HG03103 (cell line): ENCODE results near the gene TLX3.

ENCODE experiments used
- ATAC-seq: cut with Tn5 transposase; IDR thresholded peaks from one replicate; pipeline ENCODE4 v1.9.1; 2021; ENCODE audit warnings: low read depth; ENCODE audit not compliant: unreplicated experiment

Gene TLX3

DNA sequence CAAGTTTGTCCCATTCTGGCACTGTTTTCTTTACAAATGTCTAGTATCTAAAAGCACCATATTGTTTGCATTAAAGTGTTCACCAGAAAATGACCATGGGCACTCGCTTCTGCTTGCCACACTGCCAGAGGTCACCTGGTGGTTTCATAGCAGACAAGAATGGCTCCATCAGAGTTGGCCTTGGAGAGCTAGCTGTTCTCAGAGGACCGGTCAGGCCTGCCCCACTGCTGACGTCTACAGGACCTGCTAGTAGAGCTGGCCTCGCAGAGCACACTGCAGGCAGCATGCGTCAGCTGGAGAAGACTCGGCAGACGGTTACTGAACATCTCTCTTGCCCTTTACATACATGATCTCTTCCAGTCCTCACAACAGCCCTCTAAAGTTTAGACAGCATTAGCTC, 8.7 kb upstream of the TLX3 start:
- ATAC-seq: no peak

DNA sequence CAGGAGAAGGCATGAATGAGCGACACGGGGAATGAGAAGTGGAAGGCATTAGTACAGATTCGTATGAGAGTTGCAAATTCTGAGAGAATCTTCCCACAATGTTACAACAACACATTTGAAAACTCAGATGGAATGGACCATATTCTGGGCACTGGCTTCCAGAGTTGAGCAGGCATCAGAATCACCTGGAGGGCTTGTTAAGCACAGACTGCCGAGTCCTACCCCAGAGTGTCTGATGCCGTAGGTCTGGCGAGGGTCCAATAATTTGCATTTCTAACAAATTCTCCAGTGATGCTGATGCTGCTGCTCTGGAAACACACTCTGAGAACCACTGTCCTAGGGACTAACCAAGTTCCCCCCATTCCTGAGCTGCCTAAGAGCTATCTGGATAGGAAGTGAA, 2.9 kb upstream of the TLX3 start:
- ATAC-seq: no peak

DNA sequence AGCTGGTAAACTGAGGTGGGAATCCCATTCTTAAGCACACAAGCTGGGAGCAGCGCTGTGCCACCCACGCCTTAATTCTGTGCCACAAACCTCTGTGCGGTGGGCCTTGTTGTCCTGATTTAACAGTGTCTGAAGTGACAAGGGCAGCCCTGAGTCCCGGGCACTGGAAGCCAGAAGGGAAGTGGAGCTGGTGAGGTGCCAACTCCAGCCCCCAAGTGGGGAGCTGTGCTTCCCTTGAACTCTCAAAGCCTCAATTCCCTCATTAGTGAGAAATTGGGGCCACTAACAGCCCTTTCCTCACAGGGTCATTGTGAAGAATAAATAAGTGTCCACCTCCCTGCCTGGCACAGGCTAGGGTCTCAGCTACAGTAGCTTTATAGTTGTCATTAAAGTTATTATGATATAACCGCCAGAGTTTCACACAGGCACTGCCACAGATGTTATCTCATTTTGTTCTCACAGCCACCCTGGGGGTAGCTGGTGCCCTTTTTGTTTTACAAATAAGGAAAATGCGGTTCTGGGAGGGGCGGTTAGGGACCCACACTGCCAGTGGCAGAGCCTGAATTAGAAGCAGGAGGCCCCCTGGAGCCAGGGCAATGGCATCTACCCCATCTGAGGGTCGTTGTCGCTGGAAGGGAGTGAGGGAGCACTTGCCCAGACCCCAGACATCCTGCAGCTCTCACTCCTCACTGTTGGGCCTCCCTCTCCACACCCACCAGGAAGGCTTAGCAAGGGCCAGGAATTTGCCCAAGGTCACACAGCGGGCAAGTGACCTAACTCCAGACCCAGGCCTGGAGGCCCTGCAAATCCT, 2.1 kb upstream of the TLX3 start:
- no peak for ATAC-seq

DNA sequence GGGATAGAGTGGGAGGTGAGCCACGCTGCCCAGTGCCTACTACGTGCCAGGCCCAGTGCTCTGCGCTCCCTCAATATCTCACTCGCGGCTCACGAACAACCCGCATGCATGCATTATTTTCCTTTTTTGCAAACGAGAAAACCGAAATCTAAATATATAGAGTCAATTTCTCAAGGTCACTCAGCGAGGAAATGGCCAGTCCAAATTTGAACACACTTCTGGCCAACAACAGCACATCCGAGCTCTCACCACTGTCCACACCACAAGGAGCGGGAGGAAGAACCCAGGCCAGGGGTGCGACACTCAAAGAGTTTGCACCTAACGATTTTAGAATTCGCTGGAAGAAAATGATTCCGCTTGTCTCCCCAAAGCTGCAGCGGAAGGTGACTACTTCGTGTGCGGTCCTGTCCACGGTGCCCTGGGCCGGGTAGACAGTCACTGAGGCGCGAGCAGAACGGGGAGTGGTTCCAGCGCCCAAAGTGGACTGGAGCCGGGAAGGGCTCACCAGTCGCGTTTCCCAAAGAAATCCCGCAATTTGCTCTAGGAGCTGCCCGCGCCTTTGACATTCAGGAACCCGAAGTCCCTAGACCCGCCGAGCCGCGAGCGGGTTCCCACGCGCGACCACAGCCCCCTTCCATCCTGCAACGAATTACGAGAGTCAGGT, 1.1 kb upstream of the TLX3 start:
- ATAC-seq: no peak

DNA sequence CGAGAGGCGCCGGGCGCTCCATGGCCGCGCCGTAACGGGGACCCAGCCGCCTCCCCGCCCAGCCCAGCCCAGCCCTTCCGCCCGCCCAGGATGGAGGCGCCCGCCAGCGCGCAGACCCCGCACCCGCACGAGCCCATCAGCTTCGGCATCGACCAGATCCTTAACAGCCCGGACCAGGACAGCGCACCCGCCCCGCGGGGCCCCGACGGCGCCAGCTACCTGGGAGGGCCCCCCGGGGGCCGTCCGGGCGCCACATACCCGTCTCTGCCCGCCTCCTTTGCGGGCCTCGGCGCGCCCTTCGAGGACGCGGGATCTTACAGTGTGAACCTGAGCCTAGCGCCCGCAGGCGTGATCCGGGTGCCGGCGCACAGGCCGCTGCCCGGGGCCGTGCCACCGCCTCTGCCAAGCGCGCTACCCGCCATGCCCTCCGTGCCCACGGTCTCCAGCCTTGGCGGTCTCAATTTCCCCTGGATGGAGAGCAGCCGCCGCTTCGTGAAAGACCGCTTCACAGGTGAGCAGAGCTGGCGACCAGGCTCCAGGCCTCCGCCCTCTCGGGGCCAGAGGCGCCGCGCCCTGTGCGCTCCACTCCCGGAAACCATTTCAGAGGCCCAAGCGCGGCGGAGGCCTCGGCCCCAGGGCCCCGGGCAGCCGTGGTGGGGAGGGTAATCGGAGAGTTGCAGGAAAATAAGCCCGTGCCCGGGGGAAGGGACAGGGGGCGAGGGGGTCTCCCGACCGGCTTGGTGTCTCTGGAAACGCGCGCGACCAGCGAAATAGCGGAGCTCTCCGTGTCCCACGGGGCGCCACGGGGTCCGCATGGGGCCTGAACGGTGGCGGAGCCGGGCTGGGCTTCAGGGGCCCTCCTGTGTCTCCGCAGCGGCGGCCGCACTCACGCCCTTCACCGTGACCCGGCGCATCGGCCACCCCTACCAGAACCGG, 496 bp downstream of the TLX3 start:
- no peak for ATAC-seq

DNA sequence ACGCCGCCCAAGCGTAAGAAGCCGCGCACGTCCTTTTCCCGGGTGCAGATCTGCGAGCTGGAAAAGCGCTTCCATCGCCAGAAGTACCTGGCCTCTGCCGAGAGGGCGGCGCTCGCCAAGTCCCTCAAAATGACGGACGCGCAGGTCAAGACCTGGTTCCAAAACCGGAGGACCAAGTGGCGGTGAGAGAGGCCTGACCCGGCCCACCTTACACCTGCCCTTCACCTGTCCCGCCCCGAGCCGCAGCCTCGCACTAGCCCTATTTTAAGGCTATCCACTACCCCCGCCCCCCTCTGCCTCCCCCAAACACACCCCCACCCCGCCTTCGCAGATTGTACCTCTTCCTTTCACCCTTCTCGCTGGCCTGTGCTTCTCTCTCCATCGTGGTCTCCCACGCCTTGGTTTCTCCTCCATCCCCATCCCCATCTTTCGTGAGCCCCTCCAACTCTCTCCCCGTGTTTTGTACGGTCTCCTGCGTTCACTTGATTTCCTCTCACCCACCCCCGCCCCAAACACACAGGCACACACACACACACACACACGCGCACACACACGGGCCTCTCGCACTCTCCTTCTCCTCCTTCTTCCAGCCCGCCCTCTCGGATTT, 1.3 kb downstream of the TLX3 start:
- ATAC-seq: no peak

DNA sequence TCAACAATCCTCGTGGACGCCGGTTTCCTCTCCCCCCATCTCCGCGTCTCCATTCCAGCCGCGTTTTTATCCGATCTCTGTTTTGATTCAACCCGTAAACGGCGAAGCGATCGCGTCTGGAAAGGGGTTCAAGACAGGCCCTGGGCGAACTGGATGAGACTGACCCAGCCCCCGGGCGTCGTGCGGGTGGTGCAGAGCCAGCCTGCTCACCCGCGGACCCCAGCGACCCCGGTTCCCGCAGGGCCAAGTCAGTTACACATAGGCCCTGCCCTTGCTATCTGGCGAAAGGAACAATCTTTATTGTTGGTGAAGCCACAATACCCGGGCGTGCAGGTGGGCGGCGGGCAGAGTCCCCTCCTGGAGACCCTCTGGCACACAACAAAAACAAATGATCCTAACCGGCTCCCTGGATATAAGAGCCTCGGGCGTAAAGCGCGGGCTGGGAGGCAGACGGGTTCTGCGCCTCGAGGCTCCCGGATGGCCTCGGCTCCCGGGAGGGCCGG, 1.8 kb downstream of the TLX3 start:
- no peak for ATAC-seq

DNA sequence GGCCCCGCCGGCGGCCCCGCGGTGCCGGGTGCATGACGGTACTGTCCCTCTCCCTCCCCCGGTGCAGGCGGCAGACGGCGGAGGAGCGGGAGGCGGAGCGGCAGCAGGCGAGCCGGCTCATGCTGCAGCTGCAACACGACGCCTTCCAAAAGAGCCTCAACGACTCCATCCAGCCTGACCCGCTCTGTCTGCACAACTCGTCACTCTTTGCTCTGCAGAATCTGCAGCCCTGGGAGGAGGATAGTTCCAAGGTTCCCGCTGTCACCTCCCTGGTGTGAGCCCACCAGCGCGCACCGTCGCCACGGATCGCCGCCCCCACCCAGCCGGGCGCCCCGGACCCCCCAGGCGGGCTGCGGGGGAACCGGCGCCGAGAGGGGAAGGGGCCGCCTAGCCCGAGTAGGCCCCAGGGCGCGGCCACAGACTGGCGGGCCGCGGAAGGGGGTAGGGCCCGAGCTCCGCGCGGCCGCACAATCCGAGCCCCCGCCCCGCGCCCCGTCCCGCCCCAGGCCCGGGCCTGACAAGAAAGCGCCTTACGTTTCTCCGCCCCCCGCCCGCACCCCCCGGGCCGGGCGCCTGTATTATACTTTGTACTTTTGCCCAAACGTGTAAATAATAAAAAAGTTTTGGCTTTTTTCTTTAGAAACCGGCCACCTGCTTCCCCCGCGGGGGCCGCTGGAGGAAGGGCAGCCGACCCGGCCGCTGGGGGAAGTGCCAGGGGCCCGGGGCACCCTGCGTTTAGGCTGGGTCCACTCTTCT, 2.5 kb downstream of the TLX3 start:
- no peak for ATAC-seq

DNA sequence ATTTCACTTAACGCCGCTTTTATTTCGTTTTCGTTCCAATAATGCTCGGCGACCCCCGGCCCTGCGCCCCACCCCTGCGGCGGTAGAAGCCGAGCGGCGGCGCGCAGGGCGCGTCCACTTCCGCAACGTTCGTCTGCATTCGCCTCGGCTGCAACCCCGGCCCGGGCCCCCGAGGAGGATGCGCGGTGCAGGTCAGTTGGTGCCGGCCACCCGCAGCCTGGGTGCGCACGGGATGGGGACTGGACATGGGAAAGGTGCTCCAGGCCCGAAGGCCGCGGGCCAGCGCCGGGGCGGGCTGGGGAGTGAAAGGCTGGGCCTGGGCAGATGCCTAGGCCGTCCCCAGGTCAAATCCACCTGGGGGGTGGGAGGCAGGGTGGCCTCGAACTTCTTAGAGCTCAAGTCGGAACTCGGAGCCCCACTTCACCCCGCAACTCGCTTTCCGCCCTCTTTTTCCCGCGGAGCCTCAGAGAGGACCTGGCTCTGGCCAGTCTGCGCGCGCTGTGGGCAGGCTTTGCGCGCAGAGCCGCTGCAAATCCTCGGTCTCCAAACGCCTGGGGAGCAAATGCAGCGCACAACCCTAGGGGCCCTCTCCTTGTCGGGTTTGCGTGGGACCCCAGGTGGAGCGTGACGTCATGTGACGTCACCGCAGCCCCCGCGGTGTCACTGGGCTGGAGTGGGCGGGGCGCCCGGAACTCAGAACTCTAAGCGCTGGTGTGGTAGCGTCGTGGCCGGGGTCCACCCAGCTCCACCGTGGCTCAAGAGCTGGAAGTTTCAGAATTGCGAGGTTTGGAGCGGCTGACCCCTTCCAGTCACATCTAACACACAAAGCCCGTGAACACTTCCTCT, 3.3 kb downstream of the TLX3 start:
- ATAC-seq: no peak

DNA sequence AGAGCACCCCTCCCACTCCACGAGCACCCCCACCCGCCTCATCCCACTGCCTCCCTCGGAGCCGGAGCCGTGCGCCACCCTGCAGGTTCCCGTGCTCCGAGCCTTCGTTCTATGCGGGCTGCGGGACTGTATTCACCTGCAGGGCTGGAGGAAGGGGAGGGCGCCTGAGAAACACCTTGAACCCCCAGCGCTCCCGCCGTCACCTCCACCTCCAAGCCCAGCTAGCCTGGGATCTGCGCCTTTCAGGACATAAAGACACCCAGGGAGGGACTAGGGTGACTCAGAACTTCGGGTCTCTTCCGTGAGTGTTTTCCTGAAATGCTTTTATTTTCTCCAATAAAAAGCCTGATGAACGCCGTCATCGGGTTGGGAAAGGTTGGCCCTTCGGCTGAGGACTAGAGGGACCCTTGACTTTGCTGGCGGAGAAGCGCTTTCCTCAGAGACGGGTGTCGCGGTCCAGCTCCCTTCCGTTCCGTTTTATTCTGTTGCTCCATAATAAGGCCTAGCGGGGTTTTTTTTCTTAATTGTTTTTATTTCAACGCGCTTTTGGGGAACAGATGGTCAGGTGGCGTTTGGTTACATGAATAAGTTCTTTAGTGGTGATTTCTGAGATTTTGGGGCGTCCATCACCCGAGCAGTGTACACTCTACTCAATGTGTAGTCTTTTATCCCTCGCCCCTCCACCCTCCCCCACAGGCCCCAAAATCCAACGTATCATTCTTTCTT, 4.6 kb downstream of the TLX3 start:
- ATAC-seq: no peak

DNA sequence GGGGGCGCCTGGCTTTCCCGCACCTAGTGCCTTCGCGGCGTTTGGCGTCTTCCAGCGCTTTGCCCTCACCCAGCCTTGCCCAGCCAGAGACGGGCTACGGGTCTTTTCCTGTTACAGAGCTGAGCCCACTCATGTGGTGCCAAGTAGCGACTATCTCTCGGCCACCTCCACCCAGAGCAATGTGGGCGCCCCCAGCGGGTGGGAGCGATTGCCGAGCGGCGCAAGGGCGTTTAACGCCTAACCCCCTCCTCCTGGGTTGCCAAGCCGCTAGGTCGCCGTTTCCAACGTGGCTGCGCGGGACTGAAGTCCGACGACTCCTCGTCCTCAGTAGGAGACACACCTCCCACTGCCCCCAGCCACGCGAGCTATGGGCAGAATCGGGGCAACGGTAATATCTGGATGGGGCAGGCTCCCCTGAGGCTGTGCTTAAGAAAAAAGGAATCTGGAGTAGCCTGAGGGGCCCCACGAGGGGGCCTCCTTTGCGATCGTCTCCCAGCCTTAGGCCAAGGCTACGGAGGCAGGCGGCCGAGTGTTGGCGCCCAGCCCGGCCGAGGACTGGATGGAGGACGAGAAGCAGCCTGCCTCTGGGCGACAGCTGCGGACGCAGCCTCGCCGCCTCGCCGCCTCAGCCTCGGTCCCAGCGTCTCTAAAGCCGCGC, 5.8 kb downstream of the TLX3 start:
- no peak for ATAC-seq

DNA sequence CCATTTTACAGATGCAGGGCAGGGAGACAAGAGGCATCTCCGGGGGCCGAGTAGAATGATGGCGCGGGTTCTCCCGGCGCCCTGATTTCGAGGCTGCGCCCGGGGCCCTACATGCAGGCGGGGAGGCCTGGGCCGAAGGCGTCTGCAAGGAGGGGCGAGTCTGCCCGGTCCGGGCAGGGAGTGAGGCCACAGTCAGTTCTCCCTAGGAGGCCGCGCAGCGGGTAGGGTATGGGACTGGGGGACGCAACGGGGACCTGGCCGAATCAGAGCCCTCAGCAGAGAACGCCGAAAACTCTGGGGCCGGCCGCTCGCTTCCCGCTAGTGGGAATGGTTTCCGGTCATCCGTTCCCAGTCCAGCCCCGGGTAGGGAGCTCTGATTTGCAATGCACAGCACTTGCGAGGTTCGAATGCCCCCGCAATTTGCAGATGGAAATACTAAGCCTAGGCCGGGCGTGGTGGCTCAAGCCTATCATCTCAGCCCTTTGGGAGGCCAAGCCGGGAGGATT, 6.4 kb downstream of the TLX3 start:
- no peak for ATAC-seq

DNA sequence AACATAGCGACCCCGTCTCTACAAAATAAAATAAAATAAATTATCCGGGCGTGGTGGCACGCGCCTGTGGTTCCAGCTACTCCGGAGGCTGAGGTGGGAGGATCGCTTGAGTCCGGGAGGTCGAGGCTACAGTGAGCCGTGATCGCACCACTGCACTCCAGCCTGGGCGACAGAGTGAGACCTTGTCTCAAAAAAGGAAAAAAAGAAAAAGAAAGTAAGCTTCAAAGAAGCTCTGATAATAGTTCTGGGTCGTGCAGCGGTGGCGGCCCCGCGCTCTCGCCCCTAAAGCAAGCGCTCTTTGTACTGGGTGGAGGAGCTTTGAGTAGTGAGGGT, 6.8 kb downstream of the TLX3 start:
- ATAC-seq: no peak

DNA sequence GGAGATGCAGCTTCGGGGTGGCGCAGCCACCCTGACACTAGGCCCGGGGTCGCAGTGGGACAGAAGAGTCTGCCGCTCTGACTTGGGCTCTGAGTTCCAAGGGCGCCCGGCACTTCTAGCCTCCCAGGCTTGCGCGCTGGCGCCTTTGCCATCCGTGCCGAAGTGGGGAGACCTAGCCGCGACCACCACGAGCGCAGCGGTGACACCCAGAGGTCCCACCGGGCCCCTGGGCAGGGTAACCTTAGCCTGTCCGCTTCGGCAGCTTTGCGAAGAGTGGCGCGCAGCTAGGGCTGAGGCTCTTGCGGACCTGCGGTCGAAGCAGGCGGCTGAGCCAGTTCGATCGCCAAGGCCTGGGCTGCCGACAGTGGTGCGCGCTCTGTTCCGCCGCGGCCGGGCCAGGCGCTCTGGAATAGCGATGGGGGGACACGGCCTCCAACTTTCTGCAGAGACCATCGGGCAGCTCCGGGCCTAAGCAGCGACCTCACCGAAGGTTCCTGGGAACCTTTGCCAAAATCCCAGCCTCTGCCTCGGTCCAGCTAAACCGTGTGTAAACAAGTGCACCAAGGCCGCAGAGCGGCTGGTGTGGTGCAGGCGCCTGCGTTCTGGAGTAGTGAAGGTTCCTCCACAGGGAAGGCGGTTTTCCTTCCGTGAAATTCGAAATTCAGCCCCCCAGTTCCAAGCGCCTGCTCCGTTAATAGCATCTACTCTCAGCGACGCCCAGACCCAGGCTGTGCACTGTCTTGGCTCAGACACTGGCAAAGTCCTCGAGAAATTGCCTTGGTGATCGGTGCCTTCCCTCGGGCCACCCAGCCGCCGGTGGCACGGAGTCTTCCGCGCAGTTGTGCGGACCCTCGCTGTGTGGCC, 7.4 kb downstream of the TLX3 start:
- no peak for ATAC-seq

DNA sequence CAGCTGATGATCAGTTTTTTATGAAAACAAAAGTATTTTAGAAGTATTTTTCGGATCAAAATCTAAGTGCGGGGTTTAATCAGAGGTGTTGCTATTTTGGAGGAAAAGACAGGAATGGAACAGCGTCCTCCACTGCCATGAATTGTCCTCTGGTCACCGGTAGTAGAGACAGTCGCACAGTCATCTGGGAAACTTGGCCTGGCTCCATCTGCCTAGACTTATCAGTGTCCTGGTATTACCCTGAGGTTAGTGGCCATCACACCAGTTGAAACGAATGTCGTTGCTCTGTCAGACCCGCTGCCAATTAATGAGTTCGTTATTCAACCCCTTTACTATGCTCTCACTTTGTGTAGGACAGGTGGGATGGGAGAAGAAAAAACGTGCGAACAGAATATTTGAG, 8.2 kb downstream of the TLX3 start:
- no peak for ATAC-seq

DNA sequence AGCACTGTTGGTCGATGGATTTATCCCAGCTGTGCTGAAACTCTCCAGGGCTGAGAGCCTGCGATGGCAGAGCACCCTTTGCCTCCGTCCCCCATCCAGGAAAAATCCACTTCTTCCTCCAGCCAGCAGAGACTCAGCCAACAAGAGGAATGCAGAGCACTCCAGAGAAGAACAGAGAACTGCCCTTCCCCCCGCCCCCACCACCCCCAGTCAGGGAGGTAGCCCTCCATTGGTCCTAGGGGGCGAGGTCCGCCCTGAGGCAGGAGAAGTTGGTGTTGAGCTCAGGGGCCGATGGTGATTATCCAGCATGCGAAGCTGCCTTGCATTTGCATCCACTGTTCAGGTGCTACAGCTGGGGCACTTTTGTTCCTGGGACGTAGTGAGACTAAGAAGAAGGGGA, 9.0 kb downstream of the TLX3 start:
- ATAC-seq: no peak

DNA sequence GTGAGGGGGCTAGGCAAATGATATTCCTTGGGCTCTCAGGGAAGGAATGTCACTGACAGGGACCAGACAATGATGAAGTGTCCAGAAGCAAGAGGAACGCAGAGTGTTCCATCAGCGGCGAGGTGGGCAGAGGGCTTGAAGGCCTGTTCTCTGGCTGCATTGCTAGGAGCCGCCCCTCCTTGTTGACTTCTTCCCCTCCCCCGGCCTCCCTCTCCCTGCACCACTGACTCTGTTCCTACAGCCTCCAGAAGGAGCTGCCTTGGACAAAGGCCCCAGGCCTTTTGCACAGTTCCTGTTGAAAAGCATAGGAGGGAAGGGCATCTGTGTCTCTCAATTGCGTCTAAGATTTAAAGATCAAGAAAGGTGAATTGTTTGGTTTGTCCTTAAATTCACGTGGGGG, 12.4 kb downstream of the TLX3 start:
- no peak for ATAC-seq
